GM19023 (cell line): Measurements from ENCODE around the gene SALL3.
"Not testable (repeated sequence)": the region's sequence is repeated elsewhere in the genome, so short reads cannot be mapped to it uniquely, and the experiment has no call there.

Experiments used
- ATAC-seq: cut with Tn5 transposase; IDR thresholded peaks from one replicate; pipeline ENCODE4 v1.9.1; 2021; ENCODE audit warnings: mild to moderate bottlenecking, moderate library complexity; ENCODE audit not compliant: unreplicated experiment

The SALL3 gene

GRCh38 chr18:78979730-78980278 is at the start of gene SALL3:
SALL3 (plus strand) TSS chr18:78979818; CDS start chr18:78980275, 457 bp downstream.
- no peak for ATAC-seq

- no peak for ATAC-seq
Measured at GRCh38 chr18:78932281-78932680, 47.3 kb upstream of the SALL3 start.

- no peak for ATAC-seq
Measured at GRCh38 chr18:78934003-78934402, 45.6 kb upstream of the SALL3 start.

GRCh38 chr18:78934551-78935225 is 44.9 kb upstream of the SALL3 start:
- no peak for ATAC-seq

- no peak for ATAC-seq
Measured at GRCh38 chr18:78935406-78935805, 44.2 kb upstream of the SALL3 start.

- ATAC-seq, result no peak
Measured at GRCh38 chr18:78936251-78937005, 43.2 kb upstream of the SALL3 start.

- ATAC-seq, result no peak
Measured at GRCh38 chr18:78937166-78937565, 42.5 kb upstream of the SALL3 start.

GRCh38 chr18:78939105-78939504 is 40.5 kb upstream of the SALL3 start:
- ATAC-seq, result no peak

GRCh38 chr18:78939734-78940494 is 39.7 kb upstream of the SALL3 start:
- ATAC-seq, result no peak

- ATAC-seq, result not testable (repeated sequence)
Measured at GRCh38 chr18:78942236-78942635, 37.4 kb upstream of the SALL3 start.

- no peak for ATAC-seq
Measured at GRCh38 chr18:78945628-78946027, 34.0 kb upstream of the SALL3 start.

- ATAC-seq, result no peak
Measured at GRCh38 chr18:78947291-78947690, 32.3 kb upstream of the SALL3 start.

- ATAC-seq, result no peak
Measured at GRCh38 chr18:78948221-78948620, 31.4 kb upstream of the SALL3 start.

- no peak for ATAC-seq
Measured at GRCh38 chr18:78948707-78949106, 30.9 kb upstream of the SALL3 start.

GRCh38 chr18:78949216-78949615 is 30.4 kb upstream of the SALL3 start:
- no peak for ATAC-seq

GRCh38 chr18:78950386-78950785 is 29.2 kb upstream of the SALL3 start:
- ATAC-seq, result no peak

- ATAC-seq, result no peak
Measured at GRCh38 chr18:78953566-78953965, 26.1 kb upstream of the SALL3 start.

GRCh38 chr18:78955051-78955450 is 24.6 kb upstream of the SALL3 start:
- no peak for ATAC-seq

GRCh38 chr18:78957140-78957539 is 22.5 kb upstream of the SALL3 start:
- no peak for ATAC-seq

- ATAC-seq, result no peak
Measured at GRCh38 chr18:78960709-78961108, 18.9 kb upstream of the SALL3 start.

GRCh38 chr18:78962098-78962497 is 17.5 kb upstream of the SALL3 start:
- ATAC-seq, result no peak
